ENCODE results near the gene TNFRSF4.

- TF ChIP-seq CTCF (IDR thresholded peaks at IDR 0.05): no peak
- no peak for TF ChIP-seq POLR2A (IDR thresholded peaks at IDR 0.05; ENCODE audit: low read depth)
Measured at GRCh38 chr1:1191734-1192133, 22.2 kb downstream of the TNFRSF4 start.

Data from esophagus muscularis mucosa (tissue), 3 donors.